ENCODE data around the gene PRKG1. TPM values are rescaled to one million over a fixed set of nuclear protein-coding genes. Genes with fewer than 3 reads are reported as not detected.

Gene PRKG1
- total and polyA plus RNA-seq, 2 donors (not counting 1 experiment from before 2014, with no cell fraction given): not detected

GRCh38 chr10:51507476-51507875 lies 433.2 kb downstream of the PRKG1 start:
- Histone ChIP-seq H2AFZ (ENCODE audit: insufficient read depth, low read depth, low read length, poor library complexity, severe bottlenecking) (no peak overlapping the region), H3K4me1 (ENCODE audit: control insufficient read depth in 2 of 2, insufficient read depth in 2 of 2, low read length in 2 of 2) (no peaks in the 10 kb centered on the region), H3K4me3 (ENCODE audit: control extremely low read depth in 1 of 5, extremely low read depth in 1 of 5, insufficient read depth in 1 of 5, low read depth in 2 of 5, low read length in 4 of 5) (no peak overlapping the region), H3K9me3 (ENCODE audit: control extremely low read depth in 1 of 3, control insufficient read depth in 2 of 3, insufficient read depth in 1 of 3, low read length in 2 of 3) (no peaks in the 10 kb centered on the region), H3K36me3 (replicated peaks in 1 of 2; ENCODE audit: control extremely low read depth in 1 of 2, control insufficient read depth in 1 of 2, extremely low read depth in 1 of 2, insufficient read depth in 2 of 2, low read length in 1 of 2) (no peaks in the 10 kb centered on the region), H3K79me2 (ENCODE audit: control insufficient read depth, insufficient read depth, low read length) (no peaks in the 10 kb centered on the region), H3K9ac (ENCODE audit: low read length) (no peak overlapping the region), H3K4me2 (replicated peaks; ENCODE audit: low read depth, low read length, poor library complexity, severe bottlenecking) (no peak overlapping the region), H3K27me3 (replicated peaks in 1 of 4; ENCODE audit: control extremely low read depth in 1 of 4, control insufficient read depth in 3 of 4, insufficient read depth in 4 of 4, low read length in 3 of 4) (no peaks in the 10 kb centered on the region), H3K27ac (ENCODE audit: low read length in 2 of 2) (no peak overlapping the region), H4K20me1 (ENCODE audit: control insufficient read depth, insufficient read depth, low read length, poor library complexity, severe bottlenecking) (no peaks in the 10 kb centered on the region)
- ATAC-seq (ENCODE audit: low read depth) (no peak), DNase-seq (no peak)
- TF ChIP-seq EZH2 (IDR thresholded peaks at IDR 0.05; ENCODE audit: borderline replicate concordance, insufficient read depth, low read depth, low read length, poor library complexity, severe bottlenecking) (no peak), CTCF (IDR thresholded peaks at IDR 0.05) (no peak)
- Mint-ChIP-seq H3K4me1 (no peaks in the 10 kb centered on the region), H3K27me3 (no peaks in the 10 kb centered on the region), H3K9me3 (ENCODE audit: insufficient read depth) (no peaks in the 10 kb centered on the region), H3K27ac (no peak overlapping the region), H3K4me3 (no peak overlapping the region)
- ChIA-PET CTCF (no interaction called here), POLR2A (no interaction called here)
- intact Hi-C loops (cut with micrococcal nuclease): no loop called here
- WGBS (ENCODE audit: insufficient coverage): no CpG with 5 or more reads among the region's 3 CpGs

- H3K4me3 ChIP-seq (ENCODE audit: control extremely low read depth in 1 of 5, extremely low read depth in 1 of 5, insufficient read depth in 1 of 5, low read depth in 2 of 5, low read length in 4 of 5): no peak overlapping the region
- no peak overlapping the region for H3K27ac ChIP-seq (ENCODE audit: low read length in 2 of 2)
- no peak overlapping the region for H3K9ac ChIP-seq (ENCODE audit: low read length)
- H3K36me3 ChIP-seq (replicated peaks in 1 of 2; ENCODE audit: control extremely low read depth in 1 of 2, control insufficient read depth in 1 of 2, extremely low read depth in 1 of 2, insufficient read depth in 2 of 2, low read length in 1 of 2): no peaks in the 10 kb centered on the region
- Mint-ChIP-seq H3K27ac (no peak overlapping the region), H3K9me3 (ENCODE audit: insufficient read depth) (no peaks in the 10 kb centered on the region), H3K4me3 (no peak overlapping the region), H3K4me1 (no peaks in the 10 kb centered on the region), H3K27me3 (no peaks in the 10 kb centered on the region)
- CTCF ChIA-PET: interaction anchor here (0.7 kb wide), 1 partner anchor 8 kb away, joined by 3 read pairs; no protein-coding TSS in a partner anchor
- no peak for ATAC-seq (ENCODE audit: low read depth)
- no peaks in the 10 kb centered on the region for H3K27me3 ChIP-seq (replicated peaks in 1 of 4; ENCODE audit: control extremely low read depth in 1 of 4, control insufficient read depth in 3 of 4, insufficient read depth in 4 of 4, low read length in 3 of 4)
- H3K4me2 ChIP-seq (replicated peaks; ENCODE audit: low read depth, low read length, poor library complexity, severe bottlenecking): no peak overlapping the region
- DNase-seq: no peak
- no peaks in the 10 kb centered on the region for H3K4me1 ChIP-seq (ENCODE audit: control insufficient read depth in 2 of 2, insufficient read depth in 2 of 2, low read length in 2 of 2)
- POLR2A ChIA-PET: no interaction called here
- H3K79me2 ChIP-seq (ENCODE audit: control insufficient read depth, insufficient read depth, low read length): no peaks in the 10 kb centered on the region
- no peak overlapping the region for H2AFZ ChIP-seq (ENCODE audit: insufficient read depth, low read depth, low read length, poor library complexity, severe bottlenecking)
- no peaks in the 10 kb centered on the region for H3K9me3 ChIP-seq (ENCODE audit: control extremely low read depth in 1 of 3, control insufficient read depth in 2 of 3, insufficient read depth in 1 of 3, low read length in 2 of 3)
- no peaks in the 10 kb centered on the region for H4K20me1 ChIP-seq (ENCODE audit: control insufficient read depth, insufficient read depth, low read length, poor library complexity, severe bottlenecking)
- TF ChIP-seq CTCF (IDR thresholded peaks at IDR 0.05) (no peak), EZH2 (IDR thresholded peaks at IDR 0.05; ENCODE audit: borderline replicate concordance, insufficient read depth, low read depth, low read length, poor library complexity, severe bottlenecking) (no peak)
- no CpG with 5 or more reads among the region's 2 CpGs for WGBS (ENCODE audit: insufficient coverage)
- intact Hi-C loops (cut with micrococcal nuclease): no loop called here
Observed at GRCh38 chr10:51508156-51508555, 433.9 kb downstream of the PRKG1 start.

All from B cell (primary cell).